Activated CD8-positive, alpha-beta T cell treated with anti-CD3 and anti-CD28 coated beads for 36 hours (primary cell): Measurements from ENCODE around the gene BAIAP3. TPM values are rescaled to one million over a fixed set of nuclear protein-coding genes. Genes with fewer than 3 reads are reported as not detected.

Experiments
- ATAC-seq: fragments of 200-7000 bp; cut with Tn5 transposase; one replicate; pipeline ENCODE4 v1.10.0; 2021; ENCODE audit warnings: mild to moderate bottlenecking, moderate library complexity
- CTCF ChIA-PET: fragments of 350-600 bp; sonication (Branson Sonifier 250); formaldehyde crosslinking; loops from one replicate; lab custom pipeline; 2021; ENCODE audit warnings: antibody characterized with exemption; lab: Charles Lee
- POLR2A ChIA-PET: fragments of 350-600 bp; sonication (Branson Sonifier 250); formaldehyde crosslinking; loops from one replicate; lab custom pipeline; 2021; ENCODE audit warnings: antibody characterized with exemption; lab: Charles Lee
- DNase-seq: peaks from one replicate; pipeline ENCODE4 v3.0.0-alpha.2; 2020
- H3K27ac Mint-ChIP-seq: one replicate; pipeline ENCODE4 v1.8.0; 2021; ENCODE audit warnings: mild to moderate bottlenecking, mixed read lengths
- H3K27me3 Mint-ChIP-seq: one replicate; pipeline ENCODE4 v1.8.0; 2021; ENCODE audit warnings: mixed read lengths
- H3K36me3 Mint-ChIP-seq: one replicate; pipeline ENCODE4 v1.8.0; 2021; ENCODE audit warnings: low read depth, mixed read lengths
- H3K4me1 Mint-ChIP-seq: one replicate; pipeline ENCODE4 v1.8.0; 2021; ENCODE audit warnings: low read depth, mixed read lengths
- H3K4me3 Mint-ChIP-seq: one replicate; pipeline ENCODE4 v1.8.0; 2021; ENCODE audit warnings: mild to moderate bottlenecking, moderate library complexity, mixed read lengths
- H3K9me3 Mint-ChIP-seq: one replicate; pipeline ENCODE4 v1.8.0; 2021; ENCODE audit warnings: mixed read lengths
- intact Hi-C: fragments of 100-400 bp; cut with micrococcal nuclease; formaldehyde crosslinking; loops from one replicate; pipeline ENCODE4 v1.10.0; 2022
- total RNA-seq, 2 experiments: library from RNA; stranded (reverse); gene quantifications; one replicate each; pipeline ENCODE4 v1.2.3, GENCODE V29; 2021
- TF ChIP-seq, protein P1 (sequence below): fragments of 200-600 bp; IDR thresholded peaks from one replicate; pipeline ENCODE4 v1.8.0; 2022; ENCODE audit warnings: antibody characterized with exemption, mild to moderate bottlenecking

The BAIAP3 gene
- total RNA-seq, 2 experiments from 2014 or later = 0.27 to 0.68 TPM

DNA sequence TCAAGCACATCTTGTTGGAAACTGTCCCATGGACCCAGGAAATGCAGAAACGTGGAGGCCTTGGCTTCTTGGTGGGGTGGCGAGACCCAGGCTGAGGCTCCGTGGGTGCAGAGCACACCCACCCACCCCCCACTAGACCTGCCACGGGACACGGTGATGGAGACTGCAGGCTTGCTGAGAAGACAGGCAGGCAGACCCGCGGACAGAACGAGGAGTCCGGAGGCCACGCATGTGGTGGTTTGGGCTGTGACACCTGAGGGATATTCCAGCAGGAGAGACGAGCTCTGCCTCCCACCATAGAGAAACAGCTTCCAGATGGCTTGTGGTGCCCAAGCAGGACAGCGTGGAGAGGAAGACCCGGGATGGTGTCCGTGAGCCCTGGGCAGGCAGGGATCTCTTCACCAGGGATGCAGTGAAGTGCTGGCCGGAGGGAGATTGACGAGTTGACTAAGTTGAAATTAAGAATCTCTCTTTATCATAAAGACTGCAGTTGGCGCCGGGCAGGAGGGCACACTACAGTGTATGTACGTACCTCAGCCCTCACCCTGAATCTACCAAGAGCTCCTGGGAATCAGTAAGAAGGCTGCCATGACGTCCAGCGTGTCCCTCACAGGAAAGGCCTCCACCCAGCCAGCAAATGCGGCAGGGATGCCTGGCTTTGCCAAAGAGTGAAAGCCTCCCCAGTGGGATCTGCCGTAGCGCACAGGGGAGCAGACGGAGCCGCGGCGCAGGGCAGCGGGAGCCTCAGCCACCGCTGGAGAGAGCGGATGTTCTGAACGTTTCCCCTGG, 15.8 kb upstream of the BAIAP3 start:
- H3K27me3 Mint-ChIP-seq = no peaks in the 10 kb centered on the region
- peaks cover 8% of the 10 kb centered on the region for H3K4me1 Mint-ChIP-seq
- TF ChIP-seq, protein P1, sequence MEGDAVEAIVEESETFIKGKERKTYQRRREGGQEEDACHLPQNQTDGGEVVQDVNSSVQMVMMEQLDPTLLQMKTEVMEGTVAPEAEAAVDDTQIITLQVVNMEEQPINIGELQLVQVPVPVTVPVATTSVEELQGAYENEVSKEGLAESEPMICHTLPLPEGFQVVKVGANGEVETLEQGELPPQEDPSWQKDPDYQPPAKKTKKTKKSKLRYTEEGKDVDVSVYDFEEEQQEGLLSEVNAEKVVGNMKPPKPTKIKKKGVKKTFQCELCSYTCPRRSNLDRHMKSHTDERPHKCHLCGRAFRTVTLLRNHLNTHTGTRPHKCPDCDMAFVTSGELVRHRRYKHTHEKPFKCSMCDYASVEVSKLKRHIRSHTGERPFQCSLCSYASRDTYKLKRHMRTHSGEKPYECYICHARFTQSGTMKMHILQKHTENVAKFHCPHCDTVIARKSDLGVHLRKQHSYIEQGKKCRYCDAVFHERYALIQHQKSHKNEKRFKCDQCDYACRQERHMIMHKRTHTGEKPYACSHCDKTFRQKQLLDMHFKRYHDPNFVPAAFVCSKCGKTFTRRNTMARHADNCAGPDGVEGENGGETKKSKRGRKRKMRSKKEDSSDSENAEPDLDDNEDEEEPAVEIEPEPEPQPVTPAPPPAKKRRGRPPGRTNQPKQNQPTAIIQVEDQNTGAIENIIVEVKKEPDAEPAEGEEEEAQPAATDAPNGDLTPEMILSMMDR = no peak
- POLR2A ChIA-PET = interaction anchor here (1.0 to 1.6 kb wide), 4 partner anchors 12 to 24 kb away, joined by 3 to 5 read pairs (median 4); no protein-coding TSS in a partner anchor
- CTCF ChIA-PET = interaction anchor here (2.2 kb wide), 1 partner anchor 46 kb away, joined by 8 read pairs; no protein-coding TSS in a partner anchor
- DNase-seq = no peak
- H3K9me3 Mint-ChIP-seq = no peaks in the 10 kb centered on the region
- H3K36me3 Mint-ChIP-seq = peaks cover 53% of the 10 kb centered on the region
- ATAC-seq = no peak
- intact Hi-C loops = no loop called here
- no peak overlapping the region for H3K27ac Mint-ChIP-seq
- no peak overlapping the region for H3K4me3 Mint-ChIP-seq

DNA sequence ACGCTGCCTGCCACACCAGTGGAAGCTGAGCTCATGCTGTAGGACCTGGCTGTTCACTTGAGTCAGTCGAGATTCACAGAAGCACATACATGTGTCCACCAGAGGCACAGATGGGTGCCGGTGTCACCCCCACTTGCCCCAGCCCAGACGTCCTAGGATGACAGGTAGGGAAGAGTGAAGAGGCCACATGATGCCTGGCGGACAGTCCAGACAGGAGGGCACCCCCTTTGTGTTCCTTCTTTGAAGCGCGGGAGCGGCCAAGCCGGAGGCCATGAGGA, 15.2 kb upstream of the BAIAP3 start:
- peaks cover 49% of the 10 kb centered on the region for H3K36me3 Mint-ChIP-seq
- H3K27me3 Mint-ChIP-seq = no peaks in the 10 kb centered on the region
- H3K4me1 Mint-ChIP-seq = peaks cover 2% of the 10 kb centered on the region
- TF ChIP-seq, protein P1 = no peak
- DNase-seq = no peak
- intact Hi-C loops = no loop called here
- no peak for ATAC-seq
- H3K4me3 Mint-ChIP-seq = no peak overlapping the region
- CTCF ChIA-PET = no interaction called here
- no peak overlapping the region for H3K27ac Mint-ChIP-seq
- POLR2A ChIA-PET = interaction anchor here (1.0 to 1.6 kb wide), 2 partner anchors 13 to 18 kb away, joined by 4 read pairs; no protein-coding TSS in a partner anchor
- H3K9me3 Mint-ChIP-seq = no peaks in the 10 kb centered on the region

DNA sequence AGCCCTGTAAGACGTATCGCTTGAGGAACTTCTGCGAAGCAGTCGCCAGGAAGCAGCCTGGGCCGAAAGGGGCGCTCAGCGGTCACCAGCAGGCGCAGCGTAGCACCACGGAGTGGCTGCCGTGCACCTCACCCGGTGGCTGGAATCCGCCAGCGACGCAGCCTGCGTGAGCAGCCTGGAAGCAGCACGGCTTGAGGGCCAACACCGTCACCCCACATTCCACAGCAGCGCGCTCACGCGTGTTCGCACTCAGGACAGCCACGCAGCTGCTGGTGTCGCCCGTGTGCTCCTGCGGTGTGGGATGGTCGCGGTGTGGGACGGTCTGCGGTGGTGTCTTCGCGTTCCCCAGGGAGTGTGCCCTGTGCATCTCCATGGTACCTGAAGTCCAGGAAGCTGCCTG, 14.4 kb upstream of the BAIAP3 start:
- ATAC-seq (no peak), DNase-seq (no peak)
- CTCF ChIA-PET = no interaction called here
- intact Hi-C loops = no loop called here
- Mint-ChIP-seq H3K9me3 (no peaks in the 10 kb centered on the region), H3K27me3 (no peaks in the 10 kb centered on the region), H3K4me3 (no peak overlapping the region), H3K27ac (no peak overlapping the region), H3K36me3 (peaks cover 56% of the 10 kb centered on the region), H3K4me1 (peaks cover 2% of the 10 kb centered on the region)
- POLR2A ChIA-PET = interaction anchor here (0.7 to 1.5 kb wide), 5 partner anchors 13 to 207 kb away, joined by 3 to 5 read pairs (median 4); no protein-coding TSS in a partner anchor
- TF ChIP-seq, protein P1 = no peak

DNA sequence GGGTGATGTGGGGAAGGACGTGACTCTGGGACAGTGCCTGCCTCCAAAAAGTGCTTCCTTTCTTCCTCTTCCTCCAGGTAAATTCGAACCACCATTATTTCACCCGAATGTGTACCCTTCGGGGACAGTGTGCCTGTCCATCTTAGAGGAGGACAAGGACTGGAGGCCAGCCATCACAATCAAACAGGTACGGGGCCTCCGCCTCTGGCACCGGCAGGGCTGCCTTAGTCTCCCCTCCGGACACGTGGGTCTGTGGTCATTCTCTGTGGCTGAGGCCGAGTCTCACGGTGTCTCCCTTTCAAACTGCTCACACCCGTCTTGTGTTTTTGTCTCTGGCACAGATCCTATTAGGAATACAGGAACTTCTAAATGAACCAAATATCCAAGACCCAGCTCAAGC, 13.3 kb upstream of the BAIAP3 start:
- ChIA-PET CTCF (no interaction called here), POLR2A (interaction anchor here (0.6 to 1.5 kb wide), 3 partner anchors 9 to 47 kb away, joined by 3 to 5 read pairs (median 3); no protein-coding TSS in a partner anchor)
- H3K36me3 Mint-ChIP-seq = peaks cover 56% of the 10 kb centered on the region
- H3K9me3 Mint-ChIP-seq = no peaks in the 10 kb centered on the region
- ATAC-seq (no peak), DNase-seq (no peak)
- intact Hi-C loops = no loop called here
- TF ChIP-seq, protein P1 = no peak
- no peak overlapping the region for H3K4me3 Mint-ChIP-seq
- H3K27me3 Mint-ChIP-seq = no peaks in the 10 kb centered on the region
- H3K27ac Mint-ChIP-seq = no peak overlapping the region
- H3K4me1 Mint-ChIP-seq = no peaks in the 10 kb centered on the region

DNA sequence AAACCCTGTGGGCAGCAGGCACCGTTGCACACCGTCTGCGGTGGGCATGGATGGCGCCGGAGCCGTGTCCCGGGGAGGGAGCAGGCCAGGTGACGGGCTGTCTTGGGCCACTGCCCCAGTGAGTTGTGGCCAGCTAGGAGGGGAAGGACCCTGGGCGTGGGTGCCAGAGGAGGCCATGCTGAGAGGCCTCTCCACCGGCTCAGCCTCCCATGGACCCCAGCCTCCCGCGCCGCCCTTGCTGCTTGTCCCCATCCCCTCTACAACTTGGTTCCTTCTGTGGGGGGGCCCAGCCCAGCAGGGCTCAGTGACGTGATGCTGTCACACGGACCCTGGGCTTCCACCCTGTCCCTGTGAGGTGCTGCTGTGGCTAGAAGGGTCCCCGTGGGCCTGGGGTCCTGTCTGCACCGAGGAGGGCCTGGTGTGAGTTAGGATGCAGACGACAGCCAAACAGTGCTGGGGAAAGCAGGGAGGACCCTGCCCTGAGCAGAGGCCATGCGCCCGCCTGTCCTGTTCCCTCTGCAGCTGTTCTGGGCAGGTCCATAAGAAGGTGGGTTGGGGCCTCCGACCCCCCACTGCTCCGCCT, 12.7 kb upstream of the BAIAP3 start:
- no peak overlapping the region for H3K4me3 Mint-ChIP-seq
- CTCF ChIA-PET = no interaction called here
- H3K9me3 Mint-ChIP-seq = no peaks in the 10 kb centered on the region
- no peak overlapping the region for H3K27ac Mint-ChIP-seq
- ATAC-seq (no peak), DNase-seq (no peak)
- POLR2A ChIA-PET = interaction anchor here (0.6 kb wide), 2 partner anchors 10 to 43 kb away, joined by 3 read pairs; no protein-coding TSS in a partner anchor
- no peaks in the 10 kb centered on the region for H3K27me3 Mint-ChIP-seq
- TF ChIP-seq, protein P1 = no peak
- intact Hi-C loops = no loop called here
- peaks cover 51% of the 10 kb centered on the region for H3K36me3 Mint-ChIP-seq
- no peaks in the 10 kb centered on the region for H3K4me1 Mint-ChIP-seq
